ENCODE results near the gene COTL1. TPM values are rescaled to one million over a fixed set of nuclear protein-coding genes. Genes with fewer than 3 reads are reported as not detected.

COTL1 gene
- total RNA-seq, 1 donor from 2014 or later = 487 TPM

- no peaks in the 10 kb centered on the region for H3K36me3 Mint-ChIP-seq (ENCODE audit: low read depth)
- H3K4me3 Mint-ChIP-seq = no peak overlapping the region
- CTCF ChIA-PET = interaction anchor here (1.8 kb wide), 1 partner anchor 21 kb away, joined by 5 read pairs; no protein-coding TSS in a partner anchor
Observed at GRCh38 chr16:84531671-84532111, 86.2 kb downstream of the COTL1 start.

GRCh38 chr16:84530590-84530989 is 87.3 kb downstream of the COTL1 start:
- H3K4me1 Mint-ChIP-seq = peaks cover 11% of the 10 kb centered on the region
- peaks cover 4% of the 10 kb centered on the region for H3K9me3 Mint-ChIP-seq
- H3K4me3 Mint-ChIP-seq = no peak overlapping the region
- no peaks in the 10 kb centered on the region for H3K36me3 Mint-ChIP-seq (ENCODE audit: low read depth)
- ChIA-PET POLR2A (no interaction called here), CTCF (no interaction called here)
- DNase-seq (no peak), ATAC-seq (ENCODE audit: low read depth) (no peak)
- peaks cover 10% of the 10 kb centered on the region for H3K27me3 Mint-ChIP-seq
- no peak for TF ChIP-seq CTCF (IDR thresholded peaks at IDR 0.05)
- intact Hi-C loops (cut with micrococcal nuclease) = no loop called here
- no peak overlapping the region for H3K27ac Mint-ChIP-seq

More at GRCh38 chr16:84531671-84532111, 86.2 kb downstream of the COTL1 start:
- Mint-ChIP-seq H3K27me3 (peaks cover 10% of the 10 kb centered on the region), H3K27ac (no peak overlapping the region), H3K9me3 (peaks cover 4% of the 10 kb centered on the region), H3K4me1 (peaks cover 15% of the 10 kb centered on the region)
- no peak for TF ChIP-seq CTCF (IDR thresholded peaks at IDR 0.05)
- intact Hi-C loops (cut with micrococcal nuclease) = no loop called here
- DNase-seq = no peak
- ATAC-seq (ENCODE audit: low read depth) = no peak
- POLR2A ChIA-PET = no interaction called here

GRCh38 chr16:84529607-84530006 is 88.3 kb downstream of the COTL1 start:
- DNase-seq = no peak
- Mint-ChIP-seq H3K27me3 (peaks cover 9% of the 10 kb centered on the region), H3K9me3 (peaks cover 4% of the 10 kb centered on the region), H3K36me3 (ENCODE audit: low read depth) (no peaks in the 10 kb centered on the region), H3K27ac (no peak overlapping the region), H3K4me3 (no peak overlapping the region), H3K4me1 (peaks cover 11% of the 10 kb centered on the region)
- TF ChIP-seq CTCF (IDR thresholded peaks at IDR 0.05) = no peak
- intact Hi-C loops (cut with micrococcal nuclease) = no loop called here
- POLR2A ChIA-PET = no interaction called here
- CTCF ChIA-PET = no interaction called here
- ATAC-seq (ENCODE audit: low read depth) = no peak

GRCh38 chr16:84528322-84528721 is 89.6 kb downstream of the COTL1 start:
- POLR2A ChIA-PET = interaction anchor here (0.6 kb wide), 1 partner anchor 911 kb away, joined by 3 read pairs; no protein-coding TSS in a partner anchor
- peaks cover 4% of the 10 kb centered on the region for H3K9me3 Mint-ChIP-seq

More at GRCh38 chr16:84528322-84528721, 89.6 kb downstream of the COTL1 start:
- no peak for ATAC-seq (ENCODE audit: low read depth)
- H3K4me1 Mint-ChIP-seq = peaks cover 11% of the 10 kb centered on the region
- no peak for TF ChIP-seq CTCF (IDR thresholded peaks at IDR 0.05)
- CTCF ChIA-PET = interaction anchor here (1.4 kb wide), 1 partner anchor 18 kb away, joined by 3 read pairs; no protein-coding TSS in a partner anchor
- H3K27ac Mint-ChIP-seq = no peak overlapping the region
- peaks cover 9% of the 10 kb centered on the region for H3K27me3 Mint-ChIP-seq
- no peak for DNase-seq
- intact Hi-C loops (cut with micrococcal nuclease) = no loop called here
- H3K36me3 Mint-ChIP-seq (ENCODE audit: low read depth) = no peaks in the 10 kb centered on the region
- H3K4me3 Mint-ChIP-seq = no peak overlapping the region
